Measurements from ENCODE around the gene SGSM2.

Gene SGSM2

DNA sequence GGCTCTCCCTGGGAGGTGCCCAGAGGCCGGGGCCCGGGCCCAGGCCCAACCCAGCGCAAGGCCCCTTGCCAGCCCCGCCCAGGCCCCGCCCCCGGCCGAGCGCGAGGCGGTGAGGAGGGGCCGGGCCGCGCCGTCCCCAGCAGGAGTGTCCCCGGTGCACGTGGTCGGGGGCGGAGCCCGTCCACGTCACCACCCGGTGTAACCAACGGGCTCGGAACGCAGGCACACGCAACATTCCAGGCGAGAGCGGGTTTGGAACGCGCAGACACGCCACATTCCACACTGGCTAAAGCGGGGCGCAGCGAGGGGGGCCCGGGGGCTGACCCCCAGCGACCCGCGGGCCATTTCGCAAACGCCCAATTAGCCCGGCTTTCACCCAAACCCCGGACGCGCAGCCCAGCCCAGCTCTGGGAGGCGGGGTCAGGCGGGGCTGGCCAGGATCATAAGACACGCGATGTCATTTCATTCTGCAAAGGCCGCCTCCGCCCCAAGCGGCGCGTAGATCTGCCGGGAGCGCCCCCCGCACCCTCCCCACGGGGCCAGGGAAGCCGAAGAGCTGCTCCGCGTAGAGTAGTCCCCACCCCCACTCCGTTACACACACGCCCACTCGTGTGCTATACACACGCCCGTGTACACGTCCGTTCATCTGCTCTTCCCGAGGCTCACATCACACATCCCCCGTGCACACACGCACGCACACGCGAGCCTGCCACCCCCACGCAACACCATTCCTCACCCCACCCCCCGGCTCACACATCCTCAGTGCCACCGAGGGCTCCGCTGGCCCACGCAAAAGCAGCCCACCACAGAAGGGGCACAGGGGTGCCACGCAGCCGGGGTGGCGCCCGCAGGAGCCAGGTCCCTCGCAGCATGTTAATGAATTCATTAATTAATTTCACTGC is 62.5 kb downstream of the SGSM2 start:
- peak overlapping the region; percentile 98 for H3K9ac ChIP-seq (ENCODE audit: low read length)
- peak overlapping the region; percentile 100 for H3K27ac ChIP-seq (ENCODE audit: low read length)
- peaks cover 13% of the 10 kb centered on the region; the same call in 1 of the 2 replicates for H3F3A ChIP-seq (ENCODE audit: insufficient read depth, low read length)
- no peaks in the 10 kb centered on the region for H4K20me1 ChIP-seq (ENCODE audit: insufficient read depth, low read length)
- TF ChIP-seq, protein P1, sequence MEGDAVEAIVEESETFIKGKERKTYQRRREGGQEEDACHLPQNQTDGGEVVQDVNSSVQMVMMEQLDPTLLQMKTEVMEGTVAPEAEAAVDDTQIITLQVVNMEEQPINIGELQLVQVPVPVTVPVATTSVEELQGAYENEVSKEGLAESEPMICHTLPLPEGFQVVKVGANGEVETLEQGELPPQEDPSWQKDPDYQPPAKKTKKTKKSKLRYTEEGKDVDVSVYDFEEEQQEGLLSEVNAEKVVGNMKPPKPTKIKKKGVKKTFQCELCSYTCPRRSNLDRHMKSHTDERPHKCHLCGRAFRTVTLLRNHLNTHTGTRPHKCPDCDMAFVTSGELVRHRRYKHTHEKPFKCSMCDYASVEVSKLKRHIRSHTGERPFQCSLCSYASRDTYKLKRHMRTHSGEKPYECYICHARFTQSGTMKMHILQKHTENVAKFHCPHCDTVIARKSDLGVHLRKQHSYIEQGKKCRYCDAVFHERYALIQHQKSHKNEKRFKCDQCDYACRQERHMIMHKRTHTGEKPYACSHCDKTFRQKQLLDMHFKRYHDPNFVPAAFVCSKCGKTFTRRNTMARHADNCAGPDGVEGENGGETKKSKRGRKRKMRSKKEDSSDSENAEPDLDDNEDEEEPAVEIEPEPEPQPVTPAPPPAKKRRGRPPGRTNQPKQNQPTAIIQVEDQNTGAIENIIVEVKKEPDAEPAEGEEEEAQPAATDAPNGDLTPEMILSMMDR (IDR thresholded peaks at IDR 0.05; ENCODE audit: low read length) = no peak
- no peak for TF ChIP-seq EZH2phosphoT487 (IDR thresholded peaks at IDR 0.05; ENCODE audit: low read length)
- TF ChIP-seq EZH2 (optimal IDR thresholded peaks at IDR 0.05; ENCODE audit: low read depth, low read length) = no peak
- peak; percentile 97 for DNase-seq
- no peaks in the 10 kb centered on the region for H3K9me2 ChIP-seq (replicated peaks; ENCODE audit: insufficient read depth, low read length)
- H3K36me3 ChIP-seq (replicated peaks; ENCODE audit: insufficient read depth, low read length) = no peaks in the 10 kb centered on the region
- no peaks in the 10 kb centered on the region for H3K27me3 ChIP-seq (replicated peaks; ENCODE audit: insufficient read depth, low read length)
- H2AFZ ChIP-seq (ENCODE audit: low read length) = peak overlapping the region; percentile 26; the same call in 1 of the 2 replicates
- peaks cover 5% of the 10 kb centered on the region; the same call in 1 of the 2 replicates for H3K4me1 ChIP-seq (ENCODE audit: low read length)
- H3K4me2 ChIP-seq (ENCODE audit: low read depth, low read length) = peak overlapping the region; percentile 100
- H3K79me2 ChIP-seq (ENCODE audit: low read length) = peaks cover 50% of the 10 kb centered on the region
- peak overlapping the region; percentile 98 for H3K4me3 ChIP-seq (ENCODE audit: low read length)
- no peaks in the 10 kb centered on the region for H3K9me3 ChIP-seq (replicated peaks; ENCODE audit: insufficient read depth, low read length)

DNA sequence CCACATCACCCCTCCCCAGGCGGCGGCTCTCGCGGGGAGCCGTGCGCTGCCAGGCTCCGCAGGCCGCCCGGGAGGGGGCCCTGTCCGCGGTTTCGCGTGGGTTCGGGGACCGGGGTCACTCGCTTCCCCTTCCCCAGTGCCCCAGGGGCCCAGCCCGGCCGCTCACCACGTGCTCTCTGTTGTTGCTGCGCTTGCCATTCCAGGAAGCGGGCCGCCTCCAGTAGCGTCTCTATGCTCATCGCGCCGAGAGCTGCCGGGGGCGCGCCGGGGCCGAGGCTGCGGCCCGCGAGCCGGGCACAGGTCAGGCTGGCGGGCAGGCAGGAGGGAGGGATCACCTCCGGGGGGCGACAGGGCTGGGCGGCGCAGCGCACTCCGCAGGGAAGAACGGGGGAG is 63.2 kb downstream of the SGSM2 start:
- Histone ChIP-seq H3K4me3 (ENCODE audit: low read length) (peak overlapping the region; percentile 98), H4K20me1 (ENCODE audit: insufficient read depth, low read length) (no peaks in the 10 kb centered on the region), H3K9me2 (replicated peaks; ENCODE audit: insufficient read depth, low read length) (no peaks in the 10 kb centered on the region), H3K9ac (ENCODE audit: low read length) (peak overlapping the region; percentile 98), H3K27me3 (replicated peaks; ENCODE audit: insufficient read depth, low read length) (no peaks in the 10 kb centered on the region), H3K27ac (ENCODE audit: low read length) (peak overlapping the region; percentile 100), H2AFZ (ENCODE audit: low read length) (peak overlapping the region; percentile 26; the same call in 1 of the 2 replicates), H3K9me3 (replicated peaks; ENCODE audit: insufficient read depth, low read length) (no peaks in the 10 kb centered on the region), H3K4me1 (ENCODE audit: low read length) (peaks cover 5% of the 10 kb centered on the region; the same call in 1 of the 2 replicates), H3K79me2 (ENCODE audit: low read length) (peaks cover 43% of the 10 kb centered on the region), H3K4me2 (ENCODE audit: low read depth, low read length) (peak overlapping the region; percentile 94), H3F3A (ENCODE audit: insufficient read depth, low read length) (peaks cover 13% of the 10 kb centered on the region; the same call in 1 of the 2 replicates), H3K36me3 (replicated peaks; ENCODE audit: insufficient read depth, low read length) (no peaks in the 10 kb centered on the region)
- TF ChIP-seq, protein P1 (IDR thresholded peaks at IDR 0.05; ENCODE audit: low read length) = no peak
- no peak for TF ChIP-seq EZH2 (optimal IDR thresholded peaks at IDR 0.05; ENCODE audit: low read depth, low read length)
- TF ChIP-seq EZH2phosphoT487 (IDR thresholded peaks at IDR 0.05; ENCODE audit: low read length) = no peak
- peak; percentile 68 for DNase-seq

DNA sequence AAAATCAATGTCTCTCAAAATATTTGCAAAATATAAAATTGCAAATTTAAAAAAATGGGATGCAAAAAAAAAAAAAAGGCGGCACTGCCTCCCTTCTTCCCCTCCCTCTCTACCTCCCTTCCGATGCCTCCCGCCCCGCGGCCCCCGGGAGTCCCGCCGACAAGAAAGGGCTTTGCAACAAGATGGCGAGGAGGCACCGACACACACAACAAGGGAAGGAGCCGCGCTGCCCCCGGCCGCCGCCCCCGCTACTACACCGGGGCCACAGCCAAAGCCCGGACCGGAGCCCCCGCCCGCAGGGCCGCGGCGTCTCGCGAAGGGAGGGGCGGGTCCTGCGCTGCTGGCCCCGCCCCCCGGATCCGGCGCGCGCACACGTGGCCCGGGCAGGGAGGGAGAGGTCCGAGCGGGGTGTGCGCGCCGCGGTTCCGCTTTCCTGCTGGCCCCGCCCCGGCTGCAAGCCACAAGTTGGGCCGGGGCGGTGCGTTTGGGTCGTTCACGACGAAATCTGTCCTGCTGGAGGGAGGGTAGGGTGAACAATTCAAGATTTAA is 63.6 kb downstream of the SGSM2 start, which contains the start of gene MNT:
TSS of gene MNT (minus strand) at position 184 of the 549 bp plus-strand sequence. CDS start 348 bp downstream, outside the sequence.
- H4K20me1 ChIP-seq (ENCODE audit: insufficient read depth, low read length) = no peaks in the 10 kb centered on the region
- peak within 1 kb of the TSS; percentile 75 for H2AFZ ChIP-seq (ENCODE audit: low read length)
- H3K27ac ChIP-seq (ENCODE audit: low read length) = peak within 1 kb of the TSS; percentile 100
- peak within 1 kb of the TSS; percentile 100 for H3K4me2 ChIP-seq (ENCODE audit: low read depth, low read length)
- no peaks in the 10 kb centered on the region for H3K27me3 ChIP-seq (replicated peaks; ENCODE audit: insufficient read depth, low read length)
- no peak for TF ChIP-seq EZH2phosphoT487 (IDR thresholded peaks at IDR 0.05; ENCODE audit: low read length)
- no peak for TF ChIP-seq EZH2 (optimal IDR thresholded peaks at IDR 0.05; ENCODE audit: low read depth, low read length)
- TF ChIP-seq, protein P1 (IDR thresholded peaks at IDR 0.05; ENCODE audit: low read length) = no peak
- no peaks in the 10 kb centered on the region for H3K9me3 ChIP-seq (replicated peaks; ENCODE audit: insufficient read depth, low read length)
- H3K4me3 ChIP-seq (ENCODE audit: low read length) = peak within 1 kb of the TSS; percentile 98
- H3K9ac ChIP-seq (ENCODE audit: low read length) = peak within 1 kb of the TSS; percentile 98
- no peaks in the 10 kb centered on the region for H3K9me2 ChIP-seq (replicated peaks; ENCODE audit: insufficient read depth, low read length)
- peaks cover 5% of the 10 kb centered on the region; the same call in 1 of the 2 replicates for H3K4me1 ChIP-seq (ENCODE audit: low read length)
- H3K36me3 ChIP-seq (replicated peaks; ENCODE audit: insufficient read depth, low read length) = no peaks in the 10 kb centered on the region
- peak; percentile 94 for DNase-seq
- H3K79me2 ChIP-seq (ENCODE audit: low read length) = peaks cover 38% of the 10 kb centered on the region
- H3F3A ChIP-seq (ENCODE audit: insufficient read depth, low read length) = peaks cover 13% of the 10 kb centered on the region; the same call in 1 of the 2 replicates
